Activated T-cell treated with anti-CD3 and anti-CD28 coated beads for 1 hour (primary cell): ENCODE results near the gene RASGRF1.
"Not testable (repeated sequence)": the region's sequence is repeated elsewhere in the genome, so short reads cannot be mapped to it uniquely, and the experiment has no call there.

Experiments
- DNase-seq: peaks from one replicate; pipeline ENCODE4 v3.0.0-alpha.2; 2020; ENCODE audit warnings: low read depth

The RASGRF1 gene

DNA sequence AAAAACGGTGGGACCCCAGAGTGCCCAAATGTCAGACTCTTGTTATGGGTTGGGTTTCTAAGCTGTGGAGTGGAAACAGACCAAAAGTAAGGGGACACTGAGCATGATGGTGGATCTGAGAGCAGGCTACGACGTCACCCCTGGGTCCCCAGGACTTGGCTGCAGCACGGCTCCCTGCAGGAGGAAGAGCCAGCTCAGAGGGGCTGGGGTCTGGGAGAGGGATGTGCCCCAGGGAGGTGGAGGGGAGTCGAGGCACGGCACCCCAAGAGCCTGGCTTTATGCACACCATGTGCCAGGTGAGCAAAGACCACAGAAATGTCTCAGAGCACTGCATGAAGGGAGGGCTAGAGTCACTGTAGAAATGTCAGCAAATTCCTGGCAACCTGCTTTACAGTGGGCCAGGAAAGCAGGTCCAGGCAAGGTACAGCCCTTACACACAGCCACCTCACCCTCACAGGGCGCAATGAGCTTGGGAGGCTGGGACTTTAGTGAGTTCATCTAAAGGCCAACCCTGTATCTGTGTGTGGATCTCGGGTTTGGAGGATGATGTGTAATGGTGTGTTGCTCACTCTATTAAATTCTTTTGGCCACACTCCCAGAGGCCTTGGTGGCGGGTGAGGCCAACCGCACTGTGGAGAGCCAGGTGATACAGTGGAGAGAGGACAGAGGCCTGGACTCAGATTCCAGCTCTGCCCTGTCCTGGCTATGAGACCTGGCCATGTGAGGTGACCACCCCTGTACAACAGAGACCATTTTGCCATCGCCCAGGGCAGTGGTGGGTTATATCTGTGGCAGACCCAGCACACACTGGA lies 159.8 kb downstream of the RASGRF1 start:
- DNase-seq: no peak

DNA sequence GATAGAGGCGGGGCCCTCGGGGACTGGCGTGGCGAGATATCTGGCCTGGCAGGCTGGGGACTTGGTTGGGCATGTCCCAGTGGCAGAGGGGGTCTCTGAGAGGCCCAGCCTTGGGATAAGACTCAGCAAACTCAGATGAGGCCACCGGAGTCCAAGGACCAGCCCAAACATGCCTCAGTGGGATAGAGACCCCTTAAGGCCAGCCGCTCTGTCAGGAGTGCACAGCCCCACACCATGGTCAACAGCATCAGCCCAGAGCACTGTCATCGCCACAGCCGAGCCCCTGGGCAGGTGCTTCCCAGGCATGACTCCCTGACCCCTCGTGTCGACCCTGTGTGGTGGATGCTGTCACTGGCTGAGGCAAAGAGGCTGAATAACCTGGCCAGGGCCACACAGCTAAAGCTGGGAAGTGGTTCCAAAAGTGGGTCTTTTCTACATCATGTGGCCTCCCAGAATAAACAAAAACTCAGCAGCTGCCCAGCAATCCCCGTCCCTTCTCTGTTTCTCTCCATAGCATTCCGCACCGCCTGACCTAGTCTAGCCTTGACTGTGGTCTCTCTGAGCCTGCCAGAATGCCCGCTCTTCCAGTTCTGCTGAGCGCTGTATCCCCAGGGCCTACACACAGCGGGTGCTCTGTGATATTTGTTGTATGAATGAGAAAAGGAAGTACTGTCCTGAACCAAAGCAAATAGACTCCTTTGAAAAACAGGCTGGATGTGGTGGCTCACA lies 160.9 kb downstream of the RASGRF1 start:
- no peak for DNase-seq

DNA sequence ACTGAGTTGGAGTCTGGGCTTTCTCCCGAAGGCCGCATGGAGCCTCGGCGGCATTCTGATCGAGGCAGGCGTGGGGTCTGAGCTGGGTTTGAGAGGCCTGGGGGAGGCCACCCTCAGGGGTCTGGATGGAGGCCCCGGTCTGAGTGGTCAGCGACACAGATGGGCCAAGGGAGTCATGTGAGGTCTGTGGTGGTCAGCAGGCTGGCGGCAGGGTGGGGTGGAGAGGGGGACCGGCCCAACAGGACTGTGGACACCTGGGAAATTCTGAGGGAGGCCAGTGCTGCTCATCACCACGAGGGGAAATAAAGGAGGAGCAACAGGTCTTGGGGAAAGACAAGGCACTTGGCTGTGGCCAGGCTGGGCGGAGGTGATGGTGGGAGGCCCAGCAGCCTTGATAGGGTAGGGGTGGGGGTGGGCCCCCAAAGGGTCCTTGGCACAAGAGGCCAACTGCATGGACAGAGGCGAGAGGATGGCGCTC lies 161.9 kb downstream of the RASGRF1 start:
- no peak for DNase-seq

DNA sequence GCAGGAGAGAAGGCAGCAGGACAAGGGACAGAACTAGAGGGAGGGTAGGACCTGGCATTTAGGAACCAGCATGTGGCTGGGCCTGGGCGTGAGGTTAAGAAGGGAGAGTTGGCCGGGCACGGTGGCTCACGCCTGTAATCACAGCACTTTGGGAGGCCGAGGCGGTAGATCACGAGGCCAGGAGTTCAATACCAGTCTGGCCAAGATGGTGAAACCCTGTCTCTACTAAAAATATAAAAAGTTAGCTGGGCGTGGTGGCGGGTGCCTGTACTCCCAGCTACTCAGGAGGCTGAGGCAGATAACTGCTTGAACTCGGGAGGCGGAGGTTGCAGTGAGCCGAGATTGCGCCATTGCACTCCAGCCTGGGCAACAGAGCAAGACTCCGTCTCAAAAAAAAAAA lies 162.4 kb downstream of the RASGRF1 start:
- not testable (repeated sequence) for DNase-seq

DNA sequence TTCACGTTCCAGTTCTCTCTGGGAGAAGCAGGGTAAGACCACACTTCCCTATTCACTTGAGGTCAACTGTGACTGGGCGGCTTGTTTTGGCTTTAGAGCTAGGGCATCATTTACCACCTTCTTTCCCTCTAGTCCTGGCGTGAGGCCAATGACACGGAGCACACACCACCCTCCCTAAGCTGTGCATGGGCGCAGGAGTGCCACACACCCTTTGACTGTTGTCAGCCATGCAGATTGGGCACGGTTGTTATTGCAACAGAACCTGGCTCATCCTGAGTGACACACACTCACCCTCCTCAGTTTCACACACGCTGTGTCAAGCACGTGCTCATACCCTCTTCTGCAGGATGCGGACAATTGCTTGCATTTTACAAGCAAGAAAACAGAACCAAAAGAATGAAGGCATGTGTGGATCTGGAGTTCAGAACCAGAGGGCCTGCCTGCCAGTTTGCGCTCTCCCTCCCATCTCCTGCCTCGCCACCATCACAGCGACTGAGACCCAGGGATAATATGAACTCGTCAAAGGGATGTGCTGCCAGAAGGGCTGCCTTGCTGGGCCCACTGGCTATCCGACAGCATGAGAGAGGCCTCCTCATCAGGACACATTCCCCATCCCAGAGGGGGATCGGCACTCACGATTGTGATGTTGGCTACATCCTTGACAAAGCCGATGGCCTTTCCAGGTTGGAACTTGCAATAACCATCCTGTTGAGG lies 163.3 kb downstream of the RASGRF1 start:
- no peak for DNase-seq

DNA sequence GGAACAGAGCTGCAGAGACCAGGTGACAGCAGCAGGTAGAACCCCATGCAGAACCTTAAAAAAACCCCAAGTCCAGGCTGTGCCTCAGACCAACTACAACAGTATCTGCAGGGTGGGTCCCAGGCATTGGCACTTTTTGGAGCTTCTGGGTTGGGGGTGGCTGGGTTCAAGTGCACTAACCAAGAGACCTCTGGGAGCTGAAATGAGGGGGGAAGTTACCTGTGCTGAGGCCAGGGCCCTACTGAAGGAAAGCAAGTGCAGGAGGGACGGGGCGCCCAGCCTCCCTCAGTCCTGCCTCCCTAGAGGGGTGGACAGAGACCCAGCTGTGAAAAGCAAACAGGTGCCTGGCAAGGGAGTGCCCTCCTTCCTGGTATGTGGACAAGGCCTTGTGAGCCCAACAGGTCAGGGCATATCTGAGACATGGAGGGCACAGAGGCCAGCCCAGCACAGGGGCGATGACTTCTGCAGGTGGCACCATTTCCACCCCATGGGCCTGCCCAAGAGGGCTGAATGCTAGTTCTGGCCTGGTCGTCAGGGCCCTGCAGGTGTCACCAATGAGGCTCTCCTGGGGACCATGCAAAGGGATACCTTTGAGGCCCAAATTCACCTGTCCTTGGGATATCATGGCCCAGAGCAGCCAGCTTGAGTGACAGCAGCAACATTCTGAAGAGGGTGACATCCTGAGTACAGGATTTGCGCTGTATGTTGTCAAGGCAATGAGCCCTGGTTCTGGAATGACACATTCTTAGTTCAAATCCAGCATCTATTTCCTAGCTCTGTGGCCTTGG lies 164.4 kb downstream of the RASGRF1 start:
- DNase-seq: no peak

DNA sequence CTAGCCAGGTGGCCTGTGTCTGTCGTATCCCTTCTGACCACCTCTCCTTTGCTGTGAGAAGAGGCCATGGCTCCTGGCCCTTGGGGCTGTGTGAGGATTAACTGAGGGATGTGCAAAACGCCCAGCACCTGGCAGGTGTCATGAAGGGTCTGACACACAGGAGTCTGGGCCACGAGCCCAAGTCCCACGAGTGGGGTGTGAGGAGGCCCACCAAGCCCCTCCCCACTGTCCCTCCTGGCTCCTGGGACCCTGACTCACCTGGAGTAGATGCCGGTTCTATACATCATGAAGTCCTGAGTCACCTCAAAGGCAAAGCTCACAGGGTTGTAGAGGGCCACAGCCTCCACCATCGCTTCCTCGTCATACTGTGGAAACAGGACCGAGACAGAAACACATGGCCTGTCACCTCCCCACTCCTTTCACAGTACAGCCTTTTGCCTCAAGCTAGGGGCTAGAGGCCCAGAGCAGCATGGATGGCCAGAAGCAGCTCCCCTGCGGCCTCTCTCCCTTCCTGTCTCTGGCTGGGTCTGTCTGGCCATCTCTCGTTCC lies 165.4 kb downstream of the RASGRF1 start:
- DNase-seq: no peak

DNA sequence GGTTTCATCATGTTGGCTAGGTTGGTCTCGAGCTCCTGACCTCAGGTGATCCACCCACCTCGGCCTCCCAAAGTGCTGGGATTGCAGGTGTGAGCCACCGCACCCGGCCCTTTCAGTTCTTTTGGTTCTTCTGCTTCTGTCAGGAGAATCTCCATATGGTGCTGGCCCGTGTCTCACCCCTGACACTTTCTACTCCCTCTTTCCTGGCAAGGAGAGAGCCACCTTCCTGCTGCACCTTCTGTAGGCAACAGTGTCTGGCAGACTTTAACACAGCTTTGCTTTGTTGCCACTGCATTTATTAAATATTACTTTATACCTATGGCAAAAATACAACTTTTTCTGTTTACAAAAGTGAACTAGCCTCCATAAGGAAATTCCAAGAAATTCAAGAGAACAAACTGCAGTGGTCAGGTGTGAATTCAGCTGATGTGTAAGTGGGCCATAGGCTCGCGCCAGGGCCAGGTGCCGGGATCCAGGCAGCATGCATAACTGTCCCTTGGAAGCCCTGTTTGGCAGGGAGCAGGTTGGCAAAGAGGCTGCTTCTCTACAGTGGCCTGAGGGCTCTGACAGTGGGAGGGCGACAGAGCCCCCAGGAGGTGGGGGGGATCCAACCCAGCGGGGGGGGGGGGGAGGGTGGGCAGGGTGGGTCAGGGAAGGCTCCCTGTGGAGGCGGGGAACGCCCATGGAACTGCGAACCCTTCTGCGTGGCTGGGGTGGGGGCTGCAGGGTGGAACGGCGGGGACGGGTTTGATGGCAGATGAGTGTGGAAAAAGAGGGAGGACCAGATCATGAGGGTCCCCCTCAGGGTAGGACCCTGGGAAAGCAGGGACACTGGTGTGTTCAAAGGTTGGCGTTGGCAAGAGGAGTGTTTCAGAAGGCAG lies 166.9 kb downstream of the RASGRF1 start:
- no peak for DNase-seq

DNA sequence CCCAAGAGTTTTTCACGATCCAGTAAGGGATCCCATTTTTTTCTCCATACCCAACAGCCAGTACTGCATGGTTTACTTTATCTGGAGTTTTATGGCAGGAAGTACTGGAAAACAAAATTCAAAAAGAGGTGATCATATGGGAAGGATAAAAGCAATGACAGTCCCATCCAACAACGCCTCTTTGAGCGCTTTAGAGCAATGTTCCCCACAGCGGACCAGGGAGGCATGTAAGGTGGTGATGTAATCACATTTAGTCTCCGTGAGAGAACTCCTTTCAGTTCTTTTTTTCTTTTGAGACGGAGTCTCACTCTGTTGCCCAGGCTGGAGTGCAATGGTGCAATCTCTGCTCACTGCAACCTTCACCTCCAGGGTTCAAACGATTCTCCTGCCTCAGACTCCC lies 167.6 kb downstream of the RASGRF1 start:
- DNase-seq: no peak

DNA sequence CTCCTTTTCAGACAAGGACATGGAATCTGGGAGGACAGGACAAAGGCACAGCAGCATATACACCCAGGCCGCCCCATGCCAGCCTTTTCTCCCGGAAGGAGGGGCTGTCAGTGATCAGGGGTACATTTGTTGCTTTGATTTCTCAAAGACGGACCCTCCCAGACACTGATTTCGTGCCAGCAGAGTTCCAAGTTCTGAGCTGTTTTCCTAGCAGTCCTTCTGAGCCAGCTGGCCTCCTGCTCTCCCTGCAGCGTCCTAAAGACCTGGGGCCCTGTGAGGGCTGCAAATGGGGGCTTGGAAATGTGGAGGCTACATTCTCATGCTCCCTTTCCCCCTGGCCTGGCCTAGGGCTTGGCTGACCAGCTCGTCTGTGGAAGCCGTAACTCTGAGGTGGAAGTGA lies 168.1 kb downstream of the RASGRF1 start:
- DNase-seq: no peak

DNA sequence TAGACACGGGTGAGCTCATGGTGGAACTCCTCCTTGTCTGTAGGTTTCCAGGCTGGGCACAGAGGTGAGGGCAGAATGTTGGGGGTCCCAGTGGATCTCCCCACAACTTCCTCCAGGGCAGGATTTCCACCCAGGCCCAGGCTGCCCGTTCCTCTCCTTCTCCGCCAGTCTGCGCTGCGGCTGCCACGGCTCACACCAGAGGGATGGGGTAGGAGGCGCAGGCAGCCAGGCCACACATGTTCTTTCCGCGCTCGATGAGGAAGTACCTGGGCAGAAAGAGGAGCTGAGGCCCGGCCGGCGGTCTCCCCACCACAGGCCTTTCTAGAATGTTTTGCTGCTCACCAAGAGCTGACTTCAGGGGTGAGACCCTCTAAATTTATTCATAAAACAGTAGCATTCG lies 168.6 kb downstream of the RASGRF1 start:
- DNase-seq: no peak

DNA sequence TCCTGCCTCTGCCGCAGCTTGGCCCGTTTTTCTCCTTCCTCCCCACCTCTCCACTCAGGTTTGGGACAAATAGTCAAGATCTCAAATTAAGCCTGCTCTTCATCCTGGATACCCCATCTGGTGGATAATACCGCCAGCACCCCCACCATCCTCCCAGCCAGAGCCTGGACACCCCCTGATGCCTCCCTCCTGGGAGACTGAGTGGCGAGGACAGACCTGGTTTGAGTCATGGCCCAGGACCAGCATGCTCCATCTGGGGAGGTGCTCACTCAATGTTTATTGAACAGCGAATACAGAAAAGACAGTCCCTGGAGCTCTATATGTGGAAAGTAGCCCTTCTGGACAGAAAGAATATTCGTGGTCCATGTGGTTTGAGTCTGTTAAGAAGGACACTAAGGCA lies 169.1 kb downstream of the RASGRF1 start:
- no peak for DNase-seq

DNA sequence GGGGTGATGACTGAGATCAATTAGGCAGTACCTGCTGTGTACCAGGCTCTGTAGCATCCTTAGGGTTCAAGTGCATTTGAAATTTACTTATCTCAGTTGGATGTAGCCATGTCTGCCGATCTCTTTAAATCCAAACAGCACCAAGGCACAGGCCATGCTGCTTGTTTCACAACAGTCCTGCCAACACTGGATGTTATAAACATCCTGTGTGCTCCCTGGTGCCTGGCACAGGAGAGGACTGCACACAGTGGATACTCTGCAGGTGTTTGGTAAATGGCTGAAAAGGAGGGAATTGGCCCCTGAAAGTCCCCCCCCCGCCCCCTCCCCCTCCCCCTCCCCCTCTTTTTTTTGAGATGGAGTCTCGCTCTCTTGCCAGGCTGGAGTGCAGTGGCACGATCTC lies 172.7 kb downstream of the RASGRF1 start:
- no peak for DNase-seq

DNA sequence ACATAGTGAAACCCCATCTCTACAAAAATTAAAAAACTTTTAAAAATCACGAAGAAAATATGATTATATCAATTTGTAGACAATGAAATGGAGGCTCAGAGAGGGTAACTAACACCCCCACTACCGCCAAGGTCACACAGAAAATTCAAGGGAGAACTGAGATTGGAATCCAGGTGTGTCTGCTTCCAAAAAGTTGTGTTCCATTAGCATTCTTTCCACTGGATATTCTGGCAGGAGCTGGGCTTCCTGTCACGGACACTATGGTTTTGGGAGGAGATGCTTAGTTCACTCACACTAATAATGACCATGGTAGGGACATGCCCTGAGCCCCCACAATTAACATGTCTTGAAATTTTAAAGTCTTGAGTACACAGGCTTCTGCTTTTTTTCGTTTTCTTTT lies 174.5 kb downstream of the RASGRF1 start:
- DNase-seq: no peak

DNA sequence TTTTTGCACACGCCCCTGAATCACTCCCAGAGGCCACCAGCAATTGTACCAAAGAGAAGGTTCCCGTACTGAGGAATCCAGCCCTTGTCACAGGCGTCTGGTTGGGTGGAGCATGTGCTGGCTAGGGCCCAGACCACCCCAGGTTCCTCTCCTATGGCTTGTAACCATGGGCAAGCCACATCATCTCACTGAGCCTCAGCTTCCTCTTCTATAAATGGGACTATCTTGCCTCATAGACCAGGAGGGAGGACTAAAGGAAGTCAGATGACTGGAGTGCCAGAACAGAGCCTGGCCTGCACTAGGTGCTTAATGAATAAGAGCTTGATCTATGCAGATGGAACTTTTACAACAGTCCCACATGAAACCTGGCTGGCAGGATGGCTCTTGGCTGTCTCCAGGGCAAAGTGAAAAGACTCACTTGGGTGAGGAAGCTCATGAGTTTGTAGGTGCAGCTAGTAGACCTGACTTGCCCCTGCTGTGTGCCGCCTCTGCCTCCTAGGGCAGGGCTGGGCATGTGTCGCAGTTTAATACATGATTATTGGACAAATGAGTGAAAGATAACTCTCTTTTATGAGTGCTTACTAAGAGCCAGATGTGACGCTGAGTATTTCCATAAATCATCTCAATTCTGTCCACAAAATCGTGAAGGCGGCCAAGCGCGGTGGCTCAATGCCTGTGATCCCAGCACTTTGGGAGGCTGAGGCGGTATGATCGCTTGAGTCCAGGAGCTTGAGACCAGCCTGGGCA lies 175.1 kb downstream of the RASGRF1 start:
- DNase-seq: no peak

DNA sequence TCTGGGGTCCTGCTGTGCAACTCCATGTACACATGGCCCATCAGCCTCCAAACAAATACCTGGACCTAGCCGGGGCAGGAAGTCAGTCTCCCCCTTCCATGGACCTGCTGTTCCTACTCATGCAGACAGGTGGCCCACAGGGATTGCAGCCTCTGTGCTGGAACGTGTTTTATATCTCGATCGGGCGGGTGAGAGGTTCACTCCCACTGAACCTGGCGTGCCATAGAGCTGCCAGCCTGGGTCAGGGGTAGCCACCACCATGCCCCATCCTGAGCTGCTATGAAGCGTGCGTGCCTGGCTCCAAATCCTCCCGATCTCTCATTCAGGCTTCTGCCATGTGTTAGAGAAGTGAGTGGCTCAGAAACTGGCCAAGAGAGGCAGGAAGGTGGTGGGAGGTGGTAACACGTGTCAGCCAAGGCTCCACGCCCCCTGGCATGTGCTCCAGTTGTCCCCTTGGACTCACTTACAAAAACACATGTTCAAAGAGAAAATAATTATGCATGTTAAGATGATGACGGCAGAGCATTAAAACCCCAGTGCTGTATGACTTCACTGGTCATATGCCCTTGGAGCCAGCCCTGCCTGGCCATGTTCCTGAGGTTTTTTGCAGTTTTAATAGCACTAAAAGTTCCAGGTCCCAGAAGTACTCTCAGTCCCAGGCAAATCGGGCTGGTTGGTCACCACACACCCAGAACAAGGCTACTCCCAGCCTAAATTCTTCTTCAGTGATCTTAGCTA lies 176.4 kb downstream of the RASGRF1 start:
- no peak for DNase-seq

DNA sequence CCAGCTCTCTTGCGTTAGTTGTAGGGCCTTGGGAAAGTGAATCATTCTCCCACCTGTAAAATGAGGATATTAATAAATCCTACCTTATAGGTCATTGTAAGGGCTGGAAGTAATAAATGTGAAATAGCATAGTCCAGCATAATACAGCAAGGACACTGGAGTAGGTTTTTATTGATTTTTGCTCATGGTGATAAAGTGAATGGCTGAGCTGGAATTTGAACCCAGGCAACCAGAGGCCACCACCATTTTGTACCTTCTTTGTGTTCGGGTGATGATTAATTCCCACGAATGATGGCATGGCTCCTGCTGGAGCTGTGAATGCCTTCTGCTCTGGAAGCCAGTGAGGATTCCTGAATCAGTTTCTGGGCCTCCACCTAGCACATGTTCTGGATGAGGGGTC lies 177.6 kb downstream of the RASGRF1 start:
- no peak for DNase-seq

DNA sequence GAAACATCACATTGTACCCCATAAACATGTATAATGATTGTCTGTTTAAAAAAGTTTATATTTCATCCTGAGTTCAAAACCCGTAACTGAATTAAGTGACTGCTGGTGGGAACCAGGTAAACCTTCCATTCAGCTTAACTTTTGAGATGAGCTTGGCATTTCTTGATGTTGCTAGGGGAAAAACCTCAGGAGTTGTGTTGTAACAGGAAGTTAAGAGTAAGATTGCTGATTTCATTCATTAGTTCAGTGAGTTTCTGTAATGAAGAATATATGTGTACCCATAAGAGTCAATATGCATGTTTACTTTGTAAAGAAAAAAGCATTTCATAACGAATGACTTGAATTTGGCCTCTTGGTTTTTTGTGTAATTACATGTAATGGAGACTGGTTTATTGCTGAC lies 178.3 kb downstream of the RASGRF1 start:
- no peak for DNase-seq

DNA sequence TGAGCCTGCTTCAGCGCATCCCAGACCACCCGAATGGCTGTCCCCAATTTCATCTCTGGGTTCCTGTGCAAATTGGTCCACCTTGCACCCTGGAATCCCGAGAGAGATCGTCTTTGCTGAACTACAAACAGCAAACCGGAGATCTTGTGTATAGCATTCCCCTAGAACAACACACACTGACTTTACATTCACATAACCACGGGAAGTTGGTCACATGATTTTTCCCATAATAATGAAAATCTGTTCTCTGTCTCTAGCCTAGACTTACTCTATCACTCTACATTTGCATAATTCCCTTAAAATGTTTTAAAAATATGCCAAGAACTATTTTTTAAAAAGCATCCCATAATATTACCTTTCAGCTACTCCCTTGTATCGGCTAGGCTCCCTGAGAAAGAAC lies 180.3 kb downstream of the RASGRF1 start:
- no peak for DNase-seq
